NCI-H187 (cell line): ENCODE measurements around the gene ARHGAP10.

ENCODE experiments used
- DNase-seq, 2 experiments: peaks; one replicate each; lab custom pipeline; 2025; lab: John Stamatoyannopoulos, UW

The ARHGAP10 gene

DNA sequence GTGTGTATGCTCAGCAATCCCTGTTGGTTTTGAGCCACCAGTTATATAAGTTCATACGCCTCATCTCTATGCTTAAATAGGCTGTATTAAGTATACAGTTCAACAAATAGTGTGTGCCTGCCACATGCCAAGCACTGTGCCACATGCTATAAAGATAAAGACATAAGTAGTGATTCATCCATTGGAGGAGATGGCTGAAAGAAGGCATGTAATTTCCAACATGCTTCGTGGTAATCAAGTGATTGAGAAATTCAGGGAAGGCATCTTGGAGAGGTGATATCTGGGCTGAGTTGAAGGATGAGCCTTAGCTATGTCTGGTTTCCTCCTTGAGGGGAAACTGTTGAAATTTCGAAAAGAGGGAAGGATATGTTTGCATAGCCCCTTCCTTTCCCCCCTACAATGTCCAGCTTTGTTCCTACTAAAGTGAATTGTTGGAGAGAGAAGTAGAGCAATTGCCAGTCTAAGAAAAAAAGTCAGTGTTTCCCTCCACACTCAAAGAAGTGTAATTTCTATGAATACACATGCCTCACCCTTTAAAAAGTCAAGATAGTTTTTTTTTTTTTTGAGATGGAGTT, 96.5 kb downstream of the ARHGAP10 start:
- no peak for DNase-seq

DNA sequence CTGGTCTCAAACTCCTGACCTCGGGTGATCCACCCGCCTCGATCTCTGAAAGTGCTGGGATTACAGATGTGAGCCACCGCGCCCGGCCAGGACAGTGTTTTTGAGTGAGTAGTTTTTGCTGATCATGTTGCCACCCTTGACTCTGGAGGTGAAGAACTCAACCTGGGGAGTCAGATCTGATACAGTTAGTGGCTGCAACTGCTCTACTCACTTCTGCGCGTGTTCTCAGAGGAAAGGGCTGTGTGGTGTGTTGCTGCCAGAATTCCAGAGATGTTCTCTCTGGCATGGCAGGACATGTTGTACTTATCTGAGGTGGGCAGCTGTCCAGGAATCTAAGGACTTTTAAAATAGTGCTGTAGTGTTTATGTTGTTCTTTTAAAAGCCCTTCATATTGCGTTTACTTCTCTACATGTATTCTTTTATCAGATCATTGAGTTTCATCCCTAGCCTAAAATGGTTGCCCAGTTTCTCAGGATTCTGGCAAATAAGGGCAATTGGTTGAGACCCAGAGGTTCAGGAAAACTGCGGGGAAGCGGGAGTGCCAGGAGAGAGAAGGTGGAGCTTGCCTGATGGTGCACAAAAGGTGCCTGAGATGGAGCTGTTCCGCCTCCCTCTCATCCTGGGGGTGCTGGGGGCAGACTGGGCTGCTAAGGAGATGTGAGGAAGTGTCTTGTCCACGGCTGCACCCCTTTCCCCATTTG, 97.7 kb downstream of the ARHGAP10 start:
- DNase-seq: no peak

DNA sequence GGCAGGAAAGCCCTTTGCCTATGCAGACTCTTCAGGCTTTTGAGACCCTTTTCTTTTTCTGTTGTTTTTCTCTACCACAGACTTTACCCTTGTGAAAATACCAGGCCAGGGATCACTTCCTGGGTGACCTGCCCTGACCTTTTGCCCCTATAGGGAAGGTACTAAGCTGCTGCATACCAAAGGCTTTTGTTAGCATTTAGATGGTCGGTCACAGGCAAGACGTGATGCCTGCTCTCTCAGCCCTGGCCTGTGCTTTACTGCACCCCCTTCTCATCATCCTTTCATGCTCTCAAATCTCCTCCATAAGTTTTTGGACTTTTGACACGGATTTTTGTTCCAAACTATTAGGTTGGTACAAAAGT, 98.2 kb downstream of the ARHGAP10 start:
- DNase-seq: no peak

DNA sequence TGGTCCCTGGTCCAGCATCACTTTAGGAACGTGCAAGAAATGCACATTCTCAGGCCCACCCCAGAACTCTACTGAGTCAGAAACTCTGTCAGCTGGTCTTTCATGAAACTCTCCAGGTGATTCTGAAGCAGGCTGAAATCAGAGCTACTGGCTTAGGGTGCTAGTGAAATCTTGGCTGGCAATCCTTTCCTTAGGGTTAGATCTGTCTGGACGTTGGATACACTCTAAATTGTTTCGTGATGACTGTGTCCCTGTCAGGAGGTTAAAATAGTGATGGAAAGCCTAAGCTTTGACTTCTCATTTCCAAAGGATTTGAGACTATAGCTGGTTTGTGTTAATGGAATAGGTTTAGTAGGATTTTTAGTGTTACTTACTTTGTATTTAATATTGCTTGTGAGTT, 99.1 kb downstream of the ARHGAP10 start:
- DNase-seq: no peak

DNA sequence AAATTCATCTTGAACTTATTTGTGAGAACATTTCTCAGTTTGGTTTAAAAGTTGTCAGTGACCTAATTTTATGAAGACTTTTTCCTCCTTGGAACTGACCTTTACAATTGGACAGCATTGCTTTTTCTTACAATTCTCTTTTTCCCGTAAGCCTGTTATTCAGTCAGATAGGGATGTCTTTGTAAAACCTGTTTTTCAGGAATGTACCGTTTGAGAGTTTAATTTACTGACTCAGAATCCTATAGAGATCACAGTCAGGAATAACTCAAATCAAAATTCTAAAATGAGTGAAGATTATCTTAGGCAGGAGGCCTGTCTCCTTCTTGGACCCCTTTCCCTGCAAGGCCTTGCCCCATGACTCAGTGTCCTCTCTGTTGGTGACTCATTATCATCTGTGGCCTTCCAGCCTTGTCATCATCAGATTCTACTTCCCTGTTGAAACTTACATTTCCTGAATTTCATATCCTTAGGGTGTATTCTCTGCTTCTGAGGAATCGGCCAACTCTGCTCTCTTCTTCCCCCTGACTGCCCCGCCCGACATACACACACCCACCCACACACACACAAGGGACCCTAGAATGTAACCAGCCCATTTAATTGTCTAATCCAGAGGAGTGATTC, 99.8 kb downstream of the ARHGAP10 start:
- no peak for DNase-seq

- no peak for DNase-seq
Observed at GRCh38 chr4:147833254-147833653, 101.4 kb downstream of the ARHGAP10 start.

DNA sequence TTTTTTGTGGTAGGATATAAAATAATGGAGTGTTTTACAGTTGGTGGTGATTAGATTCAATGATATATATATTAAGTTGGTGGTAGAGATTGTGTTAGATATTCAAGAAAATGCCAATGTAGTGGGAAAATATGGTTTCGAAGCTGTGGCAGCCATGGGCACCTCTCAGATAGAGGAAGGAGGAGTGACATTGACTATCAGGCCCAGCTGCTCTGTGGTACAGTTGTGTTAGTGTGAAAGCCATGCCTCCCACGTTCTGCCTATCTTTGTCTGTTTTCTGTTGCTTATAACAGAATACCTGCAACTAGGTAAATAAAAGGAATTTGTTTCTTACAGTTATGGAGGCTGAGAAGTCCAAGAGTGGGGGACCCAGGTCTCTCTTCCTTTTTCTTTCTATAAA, 101.9 kb downstream of the ARHGAP10 start:
- no peak for DNase-seq

DNA sequence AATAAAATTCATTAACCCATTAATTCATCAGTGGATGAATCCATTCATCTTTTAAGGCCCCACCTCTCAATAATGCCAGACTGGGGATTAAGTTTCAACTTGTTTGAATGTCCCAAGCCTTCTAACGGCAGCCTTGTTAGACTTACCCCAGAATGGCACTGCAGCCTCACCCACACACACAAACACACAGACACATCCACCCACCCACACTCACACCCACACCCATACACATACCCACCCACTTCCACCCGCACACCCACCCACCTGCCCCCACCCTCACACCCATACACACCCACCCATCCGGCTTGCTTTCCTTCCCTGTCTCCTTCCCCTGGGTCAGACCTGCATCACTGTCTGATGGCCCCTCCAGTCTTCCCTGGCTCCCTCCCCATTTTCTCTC, 102.6 kb downstream of the ARHGAP10 start:
- DNase-seq: no peak

GRCh38 chr4:147836807-147837206, 104.9 kb downstream of the ARHGAP10 start:
- DNase-seq: no peak

GRCh38 chr4:147837435-147837834, 105.5 kb downstream of the ARHGAP10 start:
- DNase-seq: no peak

- no peak for DNase-seq
Observed at GRCh38 chr4:147837854-147838253, 106.0 kb downstream of the ARHGAP10 start.

DNA sequence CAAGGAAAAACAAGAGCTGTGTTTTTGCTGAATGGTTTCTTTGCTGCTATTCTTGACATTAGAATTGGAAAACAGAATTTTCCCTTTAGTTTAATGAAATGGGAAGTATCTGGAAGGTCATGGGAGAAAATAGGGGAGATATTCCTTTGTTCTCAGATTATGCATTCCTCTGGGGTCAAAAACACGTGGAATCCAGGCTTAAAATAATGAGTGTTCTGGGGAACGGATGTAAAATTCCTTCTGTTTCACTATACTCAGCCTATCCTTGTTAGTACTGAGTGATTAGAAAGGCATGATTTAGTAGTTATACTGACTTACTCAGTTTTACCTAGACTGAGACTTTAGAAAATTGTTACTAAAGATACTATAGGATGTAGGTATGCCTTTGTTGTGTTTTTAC, 107.3 kb downstream of the ARHGAP10 start:
- DNase-seq: no peak

DNA sequence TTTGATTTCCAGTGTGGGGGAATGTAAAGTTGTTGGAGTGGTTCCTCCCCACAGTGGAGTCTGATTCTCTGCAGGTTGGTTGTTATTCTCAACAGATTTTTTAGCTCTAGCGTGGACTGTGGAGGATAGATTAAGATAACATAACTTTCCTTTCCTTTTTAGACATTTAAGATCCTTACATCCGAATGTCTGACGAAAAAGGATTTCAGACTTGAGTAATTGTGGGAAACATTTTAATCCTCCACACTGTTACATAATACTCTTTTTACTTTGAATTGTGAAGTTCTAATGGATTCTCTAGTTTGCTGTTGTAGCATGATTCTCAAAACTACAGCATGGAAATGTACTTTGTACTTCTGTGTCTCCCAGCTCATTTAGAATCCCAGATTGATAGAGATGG, 107.8 kb downstream of the ARHGAP10 start:
- DNase-seq: no peak

GRCh38 chr4:147840838-147841738, 109.2 kb downstream of the ARHGAP10 start:
- DNase-seq: no peak

GRCh38 chr4:147842573-147842972, 110.7 kb downstream of the ARHGAP10 start:
- no peak for DNase-seq

DNA sequence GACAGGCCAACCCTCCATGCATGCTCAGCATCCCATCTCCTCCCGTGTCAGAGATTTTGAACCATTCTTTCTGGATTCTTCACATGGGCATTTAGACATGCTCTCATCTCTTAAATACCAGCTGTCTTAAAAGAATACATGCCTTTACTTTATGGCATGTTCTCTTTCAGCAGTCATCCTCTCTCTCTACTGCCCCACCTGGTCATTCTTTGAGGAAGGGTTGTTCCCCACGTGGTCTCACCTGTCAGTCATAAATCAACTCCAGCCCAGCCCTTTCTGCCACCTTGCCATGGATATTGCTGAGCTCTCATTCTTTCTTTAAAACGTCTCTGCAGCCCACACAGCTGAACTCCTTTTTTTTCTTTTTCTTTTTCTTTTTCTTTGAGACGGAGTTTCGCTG, 111.3 kb downstream of the ARHGAP10 start:
- no peak for DNase-seq

DNA sequence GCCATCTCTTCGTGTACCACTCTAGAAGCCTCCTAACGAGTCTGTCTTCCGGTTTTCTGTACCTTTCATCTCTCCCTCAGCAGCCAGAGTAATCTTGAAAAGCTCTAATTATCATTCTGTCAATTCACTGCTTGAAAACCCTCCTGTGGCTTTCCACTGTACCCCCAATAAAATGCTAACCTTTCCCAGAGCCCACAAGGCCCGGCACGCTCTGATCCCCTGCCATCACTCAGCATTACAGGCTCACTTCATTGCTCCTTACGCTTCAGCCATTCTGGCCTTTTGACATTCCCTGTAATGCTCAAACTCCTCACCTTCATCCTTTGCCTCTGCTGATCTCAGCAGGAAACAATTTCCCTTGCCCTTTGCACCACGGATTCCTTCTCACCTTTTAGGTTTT, 112.9 kb downstream of the ARHGAP10 start:
- DNase-seq: no peak

- DNase-seq: no peak
Observed at GRCh38 chr4:147846318-147847155, 114.6 kb downstream of the ARHGAP10 start.

DNA sequence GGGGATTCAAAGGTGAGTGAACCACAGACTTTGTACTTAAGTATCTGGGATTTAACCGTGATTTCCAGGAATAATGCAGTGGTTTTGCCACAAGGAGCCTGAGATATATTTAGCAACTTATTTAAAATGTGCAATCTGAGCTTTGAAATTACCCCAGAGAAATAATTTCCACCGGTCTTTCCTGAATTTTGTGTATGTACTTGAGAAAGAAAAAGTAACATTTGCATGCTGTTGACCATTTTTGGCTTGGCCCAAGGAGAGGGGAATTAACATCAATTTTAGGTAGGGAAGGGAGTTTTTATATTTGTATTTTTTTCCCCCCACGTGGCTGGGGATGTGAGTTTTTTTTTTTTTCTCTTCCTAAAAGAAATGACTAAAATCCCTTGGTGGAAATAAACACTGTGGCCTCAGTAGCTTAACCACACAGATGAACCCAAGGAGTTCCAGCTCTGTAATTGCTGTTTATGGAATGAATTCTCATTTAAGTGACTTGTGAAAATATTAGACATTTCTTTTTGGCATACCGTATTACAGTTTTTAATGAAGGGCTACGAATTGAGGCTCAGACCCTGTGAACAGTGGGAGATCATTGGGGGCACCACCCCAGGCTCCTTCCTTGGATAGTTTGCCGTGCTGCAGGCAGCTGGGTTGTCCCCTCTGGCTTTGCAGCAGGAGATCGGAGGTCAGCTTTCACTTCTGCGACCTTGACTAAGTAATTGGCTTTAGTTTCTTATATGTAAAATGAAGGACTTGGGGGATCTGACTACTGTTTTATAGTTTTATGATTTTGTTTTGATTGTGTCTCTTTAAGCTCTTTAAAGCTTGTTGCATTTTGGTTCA, 116.1 kb downstream of the ARHGAP10 start:
- no peak for DNase-seq

DNA sequence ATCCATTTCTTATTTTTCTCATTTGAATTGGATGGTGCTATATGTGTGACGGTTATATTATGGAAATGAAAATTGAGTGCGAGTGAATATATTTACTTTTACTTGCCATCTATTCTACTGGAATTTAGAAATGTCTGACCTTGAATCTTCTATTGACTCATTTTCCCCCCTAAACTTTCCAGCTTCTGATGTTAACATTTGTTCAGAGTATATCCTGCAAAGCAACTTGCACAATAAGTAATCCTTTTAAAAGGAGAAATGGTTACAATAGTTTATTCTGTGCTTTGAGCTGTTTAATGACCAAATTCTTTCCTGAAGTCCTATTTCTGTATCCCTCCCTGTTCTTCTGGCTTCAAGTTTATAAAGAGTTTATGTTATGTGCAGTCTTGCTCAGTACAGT, 116.7 kb downstream of the ARHGAP10 start:
- no peak for DNase-seq

DNA sequence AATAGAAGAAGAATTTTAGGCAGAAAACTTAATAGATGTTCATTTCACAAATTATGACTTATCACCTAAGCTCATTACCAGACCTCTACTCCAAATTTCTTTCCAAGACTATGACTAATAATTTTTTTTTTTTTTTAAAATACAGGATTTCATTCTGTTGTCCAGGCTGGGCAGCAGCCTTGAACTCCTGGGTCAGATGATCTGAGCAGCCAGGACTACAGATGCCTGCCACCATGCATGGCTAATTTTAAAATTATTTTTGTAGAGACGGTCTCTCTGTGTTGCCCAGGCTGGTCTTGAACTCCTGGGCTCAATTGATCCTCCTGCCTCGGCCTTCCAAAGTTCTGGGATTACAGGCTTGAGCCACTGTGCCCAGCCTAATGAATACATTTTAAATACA, 119.2 kb downstream of the ARHGAP10 start:
- no peak for DNase-seq
